Right kidney (tissue), 1 donor: Measurements from ENCODE around the gene CFP.
A peak's percentile ranks its signal among the peaks of the same experiment; 100 is the strongest.
"Not testable (repeated sequence)": the region's sequence is repeated elsewhere in the genome, so short reads cannot be mapped to it uniquely, and the experiment has no call there.

Experiments used
- DNase-seq: peaks from one replicate; pipeline ENCODE4 v3.0.0-alpha.2; 2016

The CFP gene

GRCh38 chrX:47605024-47605423, 24.7 kb downstream of the CFP start:
- no peak for DNase-seq

DNA sequence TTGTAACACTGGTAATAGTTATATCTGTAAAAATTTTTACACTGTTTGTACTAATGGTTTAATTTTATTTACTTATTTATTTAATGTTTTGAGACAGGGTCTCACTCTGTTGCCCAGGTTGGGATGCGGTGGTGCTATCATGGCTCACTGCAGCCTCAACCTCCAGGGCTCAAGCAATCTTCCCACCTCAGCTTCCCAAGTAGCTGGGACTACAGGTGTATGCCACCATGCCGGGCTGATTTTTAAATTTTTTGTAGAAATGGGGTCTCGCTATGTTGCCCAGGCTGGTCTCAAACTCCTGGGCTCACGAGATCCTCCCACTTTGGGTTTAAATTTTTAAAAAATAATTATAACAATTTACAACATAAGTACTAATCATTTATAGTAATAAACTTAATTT, 26.6 kb downstream of the CFP start:
- not testable (repeated sequence) for DNase-seq

GRCh38 chrX:47597222-47597621, 32.5 kb downstream of the CFP start:
- no peak for DNase-seq

GRCh38 chrX:47596256-47596655, 33.5 kb downstream of the CFP start:
- DNase-seq: no peak

- DNase-seq: no peak
Measured at GRCh38 chrX:47595716-47596251, 33.9 kb downstream of the CFP start.

- no peak for DNase-seq
Measured at GRCh38 chrX:47593522-47593921, 36.2 kb downstream of the CFP start.

- DNase-seq: no peak
Measured at GRCh38 chrX:47590984-47591383, 38.7 kb downstream of the CFP start.

DNA sequence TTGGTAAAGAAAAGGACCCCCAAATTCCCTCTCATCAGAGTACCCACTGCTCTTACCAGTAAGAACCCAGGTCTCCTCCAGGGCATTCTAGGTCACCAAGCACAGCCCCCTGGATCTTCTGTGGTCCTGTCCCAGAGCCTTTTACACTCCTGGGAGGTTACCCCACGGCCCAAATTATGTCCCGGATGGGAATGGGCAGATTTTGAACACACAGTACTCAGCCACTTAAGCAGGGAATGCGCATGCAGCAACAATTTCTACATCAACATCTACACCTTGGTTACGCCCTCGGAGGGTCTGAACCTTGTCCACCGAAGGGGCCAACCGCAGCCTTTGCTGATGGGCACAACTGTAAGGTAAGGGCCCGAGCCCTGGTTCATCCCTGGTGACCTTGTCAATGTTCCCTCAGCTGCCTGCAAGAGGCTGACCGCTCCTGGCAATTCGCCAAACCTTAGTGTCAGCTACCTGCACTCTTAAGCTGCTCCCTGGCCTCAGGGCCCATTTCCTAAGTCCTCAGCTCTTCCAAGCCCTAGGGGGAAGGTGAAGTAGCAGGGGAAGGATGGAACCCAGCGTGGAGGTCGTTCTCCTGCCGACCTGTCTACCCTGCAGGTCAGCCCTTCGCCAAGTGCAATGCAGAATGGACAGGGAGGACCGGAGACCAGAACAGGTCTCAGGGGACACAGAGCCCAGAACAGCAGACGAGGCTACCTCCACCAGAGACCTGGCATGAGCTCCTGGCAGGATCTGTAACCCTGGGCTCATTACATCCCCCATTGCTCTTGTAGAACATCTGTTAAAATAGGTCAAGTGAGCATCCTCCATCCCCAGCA, 41.6 kb downstream of the CFP start:
- no peak for DNase-seq

- DNase-seq: no peak
Measured at GRCh38 chrX:47587091-47587891, 42.4 kb downstream of the CFP start.

GRCh38 chrX:47586043-47586787, 43.5 kb downstream of the CFP start:
- DNase-seq: no peak

- DNase-seq: no peak
Measured at GRCh38 chrX:47585273-47585672, 44.5 kb downstream of the CFP start.

DNA sequence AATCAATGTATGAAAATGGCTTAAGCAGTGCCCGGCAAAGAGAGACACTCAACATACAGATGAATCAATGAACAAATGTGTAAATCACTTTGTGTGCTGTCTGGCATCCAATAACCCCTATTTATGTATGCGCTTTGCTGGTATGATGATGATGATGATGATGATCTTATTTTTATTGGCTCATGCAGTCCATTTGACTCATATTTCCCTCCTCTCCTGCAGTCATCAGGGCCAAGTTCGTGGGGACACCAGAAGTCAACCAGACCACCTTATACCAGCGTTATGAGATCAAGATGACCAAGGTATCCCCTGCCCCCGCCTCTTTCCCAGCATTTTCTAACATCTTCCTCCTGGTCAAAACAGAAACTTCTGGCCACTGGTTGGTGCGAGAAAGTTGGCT, 45.0 kb downstream of the CFP start:
- no peak for DNase-seq

- no peak for DNase-seq
Measured at GRCh38 chrX:47583240-47583861, 46.4 kb downstream of the CFP start.

- peak; percentile 66 for DNase-seq
Measured at GRCh38 chrX:47581731-47582647, 47.7 kb downstream of the CFP start, which contains the start of gene TIMP1. TIMP1 (plus strand) TSS chrX:47582436; CDS start chrX:47583416, 980 bp downstream.

GRCh38 chrX:47579537-47579936, 50.2 kb downstream of the CFP start:
- DNase-seq: no peak

DNA sequence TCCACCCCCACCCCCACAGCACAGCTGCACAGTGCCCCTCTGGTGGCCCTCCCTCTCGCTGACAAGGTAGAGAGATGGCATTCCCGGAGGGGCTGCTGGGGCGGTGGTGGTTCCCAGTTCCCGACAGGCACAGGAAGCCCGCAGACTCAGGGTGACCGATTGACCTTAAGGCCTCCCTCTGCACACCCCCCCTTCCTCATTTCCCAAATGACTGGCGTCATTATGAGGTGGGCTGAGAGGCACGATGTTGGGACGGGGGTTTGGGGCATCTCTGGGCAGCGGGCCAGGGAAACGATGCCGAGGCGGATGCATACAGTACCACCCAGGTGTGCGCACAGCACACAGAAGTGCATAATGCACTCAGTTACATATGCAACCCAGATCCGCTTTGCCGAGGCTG, 51.0 kb downstream of the CFP start:
- no peak for DNase-seq

DNA sequence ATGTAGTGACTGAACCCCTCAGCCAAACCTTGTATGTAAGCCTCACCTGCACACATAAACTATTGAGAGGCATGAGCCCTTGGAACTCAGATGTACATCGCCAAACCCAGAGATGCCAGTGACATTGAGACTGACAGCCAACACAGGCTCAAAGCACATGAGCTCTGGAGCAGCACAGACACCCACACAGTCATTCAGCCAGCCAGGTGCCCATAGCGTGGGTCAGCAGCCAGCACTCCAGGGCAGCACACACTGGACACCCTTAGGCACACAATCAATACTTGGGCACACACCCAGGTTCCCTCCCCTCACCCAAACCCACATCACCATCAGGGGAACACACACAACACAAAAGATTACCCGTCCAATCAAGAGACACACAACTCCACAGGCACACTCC, 51.8 kb downstream of the CFP start:
- no peak for DNase-seq

GRCh38 chrX:47577424-47577823, 52.3 kb downstream of the CFP start:
- no peak for DNase-seq

DNA sequence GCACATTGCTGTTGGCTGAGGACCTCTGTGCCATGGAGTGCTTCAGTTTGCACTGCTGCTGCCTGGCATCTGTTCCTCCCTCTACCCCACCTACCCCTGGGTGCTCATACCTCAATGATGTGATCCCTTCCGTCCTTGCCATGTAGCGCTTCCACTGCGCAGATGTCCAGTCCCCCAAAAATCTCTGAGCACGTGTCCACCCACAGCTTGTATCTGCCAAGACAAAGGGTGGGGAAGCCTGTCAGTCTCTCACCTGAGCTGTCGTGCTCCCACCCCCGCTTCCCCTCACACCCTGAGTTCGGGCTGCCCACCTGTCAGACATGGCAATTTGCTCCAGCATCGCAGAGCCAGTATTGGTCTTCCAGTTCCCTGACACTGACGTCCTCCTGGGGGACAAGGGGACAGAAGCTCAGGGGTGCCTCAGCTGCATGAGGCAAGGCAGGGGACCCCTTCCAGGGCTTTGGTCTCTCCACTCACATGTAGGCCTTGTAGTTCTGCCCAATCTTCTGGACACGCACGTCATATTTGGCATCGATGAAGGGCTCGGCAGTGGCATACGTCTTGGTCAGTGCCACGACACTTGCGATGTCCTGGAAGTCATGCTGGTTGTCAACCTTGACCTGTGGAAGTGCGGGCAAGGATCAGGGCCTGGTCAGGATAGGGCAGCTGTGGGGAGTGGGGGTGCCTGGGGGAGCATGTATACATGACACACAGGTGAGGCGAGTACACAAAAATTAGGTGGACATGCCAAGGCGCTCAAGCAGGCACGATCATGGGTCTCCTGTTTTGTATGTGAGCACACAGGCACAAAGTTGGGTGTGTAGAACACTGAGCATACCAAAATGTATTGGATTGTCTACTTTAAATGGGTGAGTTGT, 53.5 kb downstream of the CFP start:
- DNase-seq: no peak
